H1 (cell line): Measurements from ENCODE around the gene FBH1. TPM values are rescaled to one million over a fixed set of nuclear protein-coding genes. Genes with fewer than 3 reads are reported as not detected.

Experiments used
- CREB1 ChIP-seq: IDR thresholded peaks from 2 replicates; pipeline ENCODE4 v1.6.1; 2012; ENCODE audit warnings: inconsistent platforms
- HDAC6 ChIP-seq: IDR thresholded peaks from one replicate; pipeline ENCODE4 v1.7.1; 2012; ENCODE audit warnings: low read depth, mild to moderate bottlenecking, inconsistent platforms, low read length, moderate library complexity
- SP1 ChIP-seq: IDR thresholded peaks from 2 replicates; pipeline ENCODE4 v1.6.1; 2011; ENCODE audit warnings: low read depth, low read length
- polyA plus RNA-seq, 7 experiments: library from polyadenylated mRNA; depleted of rRNA in 3 of 7; stranded (reverse) in 5 of 7; unstranded in 2 of 7; fragments of >200 nt in 5 of 7; fragments of 200-250 nt in 2 of 7; gene quantifications; 1 replicate in 5 of 7; 2 replicates in 1 of 7; 4 replicates in 1 of 7; pipeline versions ENCODE4 v1.2.1 to v1.2.3, GENCODE V29; 2011 to 2013; ENCODE audit warnings: missing spikeins in 2 of 7, mixed read lengths in 2 of 7
- total RNA-seq: library from RNA; stranded (reverse); fragmentation: NEBNext Ultra II Directional; extraction: Animal tissue kit (Norgen Biotek cat#: 25700); gene quantifications from 2 replicates; pipeline ENCODE4 v1.2.1, GENCODE V29; 2021

Gene FBH1
- total and polyA plus RNA-seq, 2 of the 8 experiments (the other 6 are each of a cell fraction or from before 2014, with no cell fraction given) = 31.1 to 51.8 TPM

DNA sequence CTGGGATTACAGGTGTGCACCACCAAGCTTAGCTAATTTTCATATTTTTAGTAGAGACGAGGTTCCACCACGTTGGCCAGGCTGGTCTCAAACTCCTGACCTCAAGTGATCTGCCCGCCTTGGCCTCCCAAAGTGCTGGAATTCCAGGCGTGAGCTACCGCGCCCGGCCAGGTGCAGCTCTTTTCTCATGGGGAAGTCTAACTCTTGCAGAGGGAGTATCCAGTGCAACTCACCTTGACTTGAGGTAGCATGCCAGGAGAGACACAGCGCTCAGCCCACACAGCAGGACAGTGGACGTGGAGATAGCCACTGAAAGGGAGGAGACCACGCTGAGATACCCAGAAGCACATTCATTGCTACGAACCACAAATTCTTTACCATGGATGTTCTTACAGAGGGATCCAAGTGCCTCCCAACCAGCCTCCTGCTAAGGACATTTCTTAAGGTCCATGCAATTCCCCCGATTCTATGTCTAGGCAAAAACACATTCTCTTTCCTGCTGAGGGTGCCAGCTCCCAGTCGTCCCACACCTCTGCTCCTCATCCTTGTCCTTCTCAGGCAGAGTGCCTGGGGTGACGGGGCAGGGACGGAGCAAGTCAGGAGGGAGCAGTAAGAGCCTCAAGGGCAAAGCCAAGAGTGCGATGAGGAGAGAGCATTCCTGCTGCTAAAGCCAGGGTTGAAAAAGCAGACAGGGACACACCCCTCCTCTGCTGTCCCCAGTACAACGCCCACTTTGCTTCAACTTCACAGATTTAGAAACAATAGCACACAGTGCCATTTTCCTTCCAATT lies 66.3 kb downstream of the FBH1 start (continued):
- TF ChIP-seq SP1 = no peak
- TF ChIP-seq HDAC6 = no peak
- no peak for TF ChIP-seq CREB1
